ENCODE data around the gene ZNF280A. TPM values are rescaled to one million over a fixed set of nuclear protein-coding genes. Genes with fewer than 3 reads are reported as not detected.

The ZNF280A gene
- polyA plus RNA-seq, 1 donor from 2014 or later = not detected

DNA sequence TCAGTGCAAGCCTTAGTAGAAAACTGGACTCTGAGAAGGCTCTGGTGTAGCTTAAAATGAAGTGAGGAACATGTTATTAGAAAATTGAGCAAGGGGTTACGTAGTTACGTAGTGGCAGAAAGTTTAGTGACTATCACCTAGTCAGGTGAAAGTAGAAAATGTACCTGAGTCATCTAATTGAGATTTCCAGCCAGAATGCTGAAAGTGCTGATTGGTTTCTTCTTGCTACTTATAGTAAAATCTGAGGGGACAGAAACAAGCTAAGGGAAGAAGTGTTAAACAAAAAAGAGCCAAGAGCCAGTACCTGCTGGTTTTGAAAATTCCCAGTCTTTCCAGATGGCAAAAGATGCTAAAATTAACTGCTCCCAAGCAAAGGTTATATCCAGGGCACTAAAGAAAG is 41.0 kb downstream of the ZNF280A start:
- Histone ChIP-seq H3K27ac (ENCODE audit: low read length) (no peak overlapping the region), H3K4me2 (ENCODE audit: low read length) (no peak overlapping the region), H3K9me2 (ENCODE audit: insufficient read depth, low read length) (no peaks in the 10 kb centered on the region), H3K9me3 (ENCODE audit: low read length) (no peaks in the 10 kb centered on the region), H3K79me2 (replicated peaks; ENCODE audit: insufficient read depth, low read length) (no peaks in the 10 kb centered on the region), H3K36me3 (ENCODE audit: insufficient read depth, low read length) (no peaks in the 10 kb centered on the region), H2AFZ (ENCODE audit: low read depth, low read length) (no peak overlapping the region), H4K20me1 (ENCODE audit: insufficient read depth) (no peaks in the 10 kb centered on the region), H3K4me3 (ENCODE audit: low read length) (no peak overlapping the region), H3K27me3 (ENCODE audit: insufficient read depth, low read depth, low read length) (no peaks in the 10 kb centered on the region), H3K9ac (ENCODE audit: low read length) (no peak overlapping the region), H3F3A (ENCODE audit: insufficient read depth, low read length, poor library complexity, severe bottlenecking) (no peaks in the 10 kb centered on the region)
- TF ChIP-seq EP300 (conservative IDR thresholded peaks at IDR 0.05; ENCODE audit: poor library complexity, severe bottlenecking) (no peak), SMC3 (conservative IDR thresholded peaks at IDR 0.05; ENCODE audit: poor library complexity) (no peak), MXI1 (conservative IDR thresholded peaks at IDR 0.05; ENCODE audit: poor library complexity, severe bottlenecking) (no peak), POLR2AphosphoS5 (IDR thresholded peaks at IDR 0.05) (no peak), CTCF (IDR thresholded peaks at IDR 0.05; ENCODE audit: poor library complexity, severe bottlenecking) (no peak), RAD21 (conservative IDR thresholded peaks at IDR 0.05) (no peak), TAF1 (IDR thresholded peaks at IDR 0.05; ENCODE audit: low read depth) (no peak), EZH2 (IDR thresholded peaks at IDR 0.05; ENCODE audit: borderline replicate concordance, insufficient read depth, low read length, poor library complexity, severe bottlenecking) (no peak)
- TF ChIP-seq, protein P1, sequence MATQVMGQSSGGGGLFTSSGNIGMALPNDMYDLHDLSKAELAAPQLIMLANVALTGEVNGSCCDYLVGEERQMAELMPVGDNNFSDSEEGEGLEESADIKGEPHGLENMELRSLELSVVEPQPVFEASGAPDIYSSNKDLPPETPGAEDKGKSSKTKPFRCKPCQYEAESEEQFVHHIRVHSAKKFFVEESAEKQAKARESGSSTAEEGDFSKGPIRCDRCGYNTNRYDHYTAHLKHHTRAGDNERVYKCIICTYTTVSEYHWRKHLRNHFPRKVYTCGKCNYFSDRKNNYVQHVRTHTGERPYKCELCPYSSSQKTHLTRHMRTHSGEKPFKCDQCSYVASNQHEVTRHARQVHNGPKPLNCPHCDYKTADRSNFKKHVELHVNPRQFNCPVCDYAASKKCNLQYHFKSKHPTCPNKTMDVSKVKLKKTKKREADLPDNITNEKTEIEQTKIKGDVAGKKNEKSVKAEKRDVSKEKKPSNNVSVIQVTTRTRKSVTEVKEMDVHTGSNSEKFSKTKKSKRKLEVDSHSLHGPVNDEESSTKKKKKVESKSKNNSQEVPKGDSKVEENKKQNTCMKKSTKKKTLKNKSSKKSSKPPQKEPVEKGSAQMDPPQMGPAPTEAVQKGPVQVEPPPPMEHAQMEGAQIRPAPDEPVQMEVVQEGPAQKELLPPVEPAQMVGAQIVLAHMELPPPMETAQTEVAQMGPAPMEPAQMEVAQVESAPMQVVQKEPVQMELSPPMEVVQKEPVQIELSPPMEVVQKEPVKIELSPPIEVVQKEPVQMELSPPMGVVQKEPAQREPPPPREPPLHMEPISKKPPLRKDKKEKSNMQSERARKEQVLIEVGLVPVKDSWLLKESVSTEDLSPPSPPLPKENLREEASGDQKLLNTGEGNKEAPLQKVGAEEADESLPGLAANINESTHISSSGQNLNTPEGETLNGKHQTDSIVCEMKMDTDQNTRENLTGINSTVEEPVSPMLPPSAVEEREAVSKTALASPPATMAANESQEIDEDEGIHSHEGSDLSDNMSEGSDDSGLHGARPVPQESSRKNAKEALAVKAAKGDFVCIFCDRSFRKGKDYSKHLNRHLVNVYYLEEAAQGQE (IDR thresholded peaks at IDR 0.05; ENCODE audit: borderline replicate concordance) = no peak

- TF ChIP-seq SMC3 (conservative IDR thresholded peaks at IDR 0.05; ENCODE audit: poor library complexity) (no peak), EZH2 (IDR thresholded peaks at IDR 0.05; ENCODE audit: borderline replicate concordance, insufficient read depth, low read length, poor library complexity, severe bottlenecking) (no peak), CTCF (IDR thresholded peaks at IDR 0.05; ENCODE audit: poor library complexity, severe bottlenecking) (no peak), POLR2AphosphoS5 (IDR thresholded peaks at IDR 0.05) (no peak), MXI1 (conservative IDR thresholded peaks at IDR 0.05; ENCODE audit: poor library complexity, severe bottlenecking) (no peak), EP300 (conservative IDR thresholded peaks at IDR 0.05; ENCODE audit: poor library complexity, severe bottlenecking) (no peak), TAF1 (IDR thresholded peaks at IDR 0.05; ENCODE audit: low read depth) (no peak)
- TF ChIP-seq, protein P1 (IDR thresholded peaks at IDR 0.05; ENCODE audit: borderline replicate concordance) = no peak
- Histone ChIP-seq H2AFZ (ENCODE audit: low read depth, low read length) (no peak overlapping the region), H3K9ac (ENCODE audit: low read length) (no peak overlapping the region), H3K36me3 (ENCODE audit: insufficient read depth, low read length) (no peaks in the 10 kb centered on the region), H3K79me2 (replicated peaks; ENCODE audit: insufficient read depth, low read length) (no peaks in the 10 kb centered on the region), H3K4me3 (ENCODE audit: low read length) (no peak overlapping the region), H3K9me3 (ENCODE audit: low read length) (no peaks in the 10 kb centered on the region), H3F3A (ENCODE audit: insufficient read depth, low read length, poor library complexity, severe bottlenecking) (no peaks in the 10 kb centered on the region), H4K20me1 (ENCODE audit: insufficient read depth) (no peaks in the 10 kb centered on the region), H3K27ac (ENCODE audit: low read length) (no peak overlapping the region), H3K4me2 (ENCODE audit: low read length) (no peak overlapping the region), H3K9me2 (ENCODE audit: insufficient read depth, low read length) (no peaks in the 10 kb centered on the region), H3K27me3 (ENCODE audit: insufficient read depth, low read depth, low read length) (no peaks in the 10 kb centered on the region)
These were observed 41.6 kb downstream of the ZNF280A start for GRCh38 chr22:22478470-22478869.
